ENCODE results near the gene MTCH1. TPM values are rescaled to one million over a fixed set of nuclear protein-coding genes. Genes with fewer than 3 reads are reported as not detected.
A peak's percentile ranks its signal among the peaks of the same experiment; 100 is the strongest.

MTCH1 gene
- total RNA-seq, 2 donors from 2014 or later = 129 to 139 TPM

DNA sequence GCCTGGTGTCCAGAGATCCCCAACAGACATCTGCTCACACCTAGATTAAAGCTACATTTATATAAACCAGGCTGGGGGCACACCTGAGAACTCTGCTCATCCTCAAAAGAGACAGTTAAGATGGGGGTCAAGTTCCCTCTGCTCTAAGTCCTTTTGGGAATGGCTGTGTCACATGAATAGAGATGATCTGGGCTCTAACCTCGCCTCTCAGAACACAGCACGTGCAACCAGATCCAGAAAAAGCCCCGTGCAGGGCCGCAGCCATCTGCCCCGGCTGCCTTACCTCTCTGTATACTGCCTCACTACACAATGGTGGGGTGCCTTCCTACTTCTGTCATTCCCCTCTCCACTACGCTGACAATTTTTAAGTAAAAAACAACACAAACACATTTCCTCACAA lies 5.9 kb downstream of the MTCH1 start:
- DNase-seq (ENCODE audit: low spot score in 2 of 2) = no peak
- peak overlapping the region; percentile 45 to 69 for H3K27ac Mint-ChIP-seq
- H3K9me3 Mint-ChIP-seq = no peaks in the 10 kb centered on the region
- ATAC-seq = no peak
- peaks cover 9 to 14% of the 10 kb centered on the region in 2 donors for H3K36me3 Mint-ChIP-seq

DNA sequence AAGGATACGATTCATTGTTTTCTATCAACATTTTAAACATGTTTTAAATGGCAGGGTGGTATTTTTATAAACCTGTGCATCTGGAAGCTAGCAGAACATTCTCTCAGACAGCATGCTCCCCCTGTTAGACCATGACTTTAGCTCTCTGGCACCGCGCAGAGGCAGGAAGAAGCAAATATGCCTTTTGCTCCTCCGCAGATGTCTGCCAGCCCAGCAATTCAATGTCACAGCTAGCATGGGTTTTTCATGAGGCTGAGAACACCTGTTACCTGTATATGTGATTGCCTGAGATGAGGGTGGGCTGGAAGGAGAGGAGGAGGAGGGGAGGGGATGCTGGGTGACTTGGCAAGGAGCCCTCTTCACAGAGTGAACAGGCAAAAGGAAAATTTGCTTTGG lies 6.7 kb downstream of the MTCH1 start:
- Mint-ChIP-seq H3K36me3 (peaks cover 9 to 14% of the 10 kb centered on the region in 2 donors), H3K9me3 (no peaks in the 10 kb centered on the region), H3K27ac (no peak overlapping the region)
- ATAC-seq (peak in 1 of 2 donors; percentile 44), DNase-seq (ENCODE audit: low spot score in 2 of 2) (no peak)

DNA sequence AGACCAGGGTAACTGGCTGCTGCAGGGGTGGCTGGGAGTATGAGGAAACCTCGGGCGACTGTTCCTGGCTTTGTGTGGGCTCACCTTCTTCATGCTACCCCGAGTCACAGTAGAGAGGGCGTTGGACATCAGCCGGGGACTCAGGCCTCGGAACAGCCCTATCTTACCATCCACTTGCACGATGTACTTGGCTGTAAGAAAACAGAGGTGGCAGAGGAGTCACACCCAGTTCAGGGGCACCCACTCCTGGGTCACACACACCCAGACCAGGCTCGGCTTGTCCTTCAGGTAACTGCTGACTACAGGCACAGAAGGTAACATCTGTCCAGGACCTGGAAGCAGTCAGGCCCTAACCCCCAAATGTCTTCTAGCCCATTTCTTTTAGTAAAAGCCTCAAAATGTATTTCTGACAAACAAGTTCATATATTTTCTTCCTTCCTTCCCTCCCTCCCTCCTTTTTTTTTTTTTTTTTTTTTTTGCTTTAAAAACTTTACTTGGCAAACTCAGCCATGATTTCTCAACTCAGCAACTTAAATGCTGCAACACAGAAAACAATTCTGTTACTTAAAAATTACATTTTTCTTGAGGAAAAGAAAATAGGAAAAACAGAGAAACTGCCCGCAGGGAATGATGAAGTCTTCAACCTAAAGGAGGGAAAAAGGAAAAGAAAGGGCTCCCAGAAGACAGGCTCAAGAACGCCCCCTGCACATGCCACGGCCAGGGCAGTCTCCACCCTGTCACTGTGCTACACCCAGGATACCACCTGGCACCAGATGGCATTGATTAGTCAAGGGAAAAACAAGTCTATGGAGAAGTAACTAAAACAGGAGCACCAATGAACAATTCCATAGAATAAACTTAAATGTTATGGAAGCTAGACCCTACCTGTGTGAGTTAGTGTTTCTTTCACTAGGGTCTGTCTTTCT lies 7.3 kb downstream of the MTCH1 start:
- ATAC-seq = no peak
- Mint-ChIP-seq H3K36me3 (peaks cover 9 to 14% of the 10 kb centered on the region in 2 donors), H3K9me3 (no peaks in the 10 kb centered on the region), H3K27ac (peak overlapping the region in 1 of 2 donors; percentile 25)
- DNase-seq (ENCODE audit: low spot score in 2 of 2) = no peak

DNA sequence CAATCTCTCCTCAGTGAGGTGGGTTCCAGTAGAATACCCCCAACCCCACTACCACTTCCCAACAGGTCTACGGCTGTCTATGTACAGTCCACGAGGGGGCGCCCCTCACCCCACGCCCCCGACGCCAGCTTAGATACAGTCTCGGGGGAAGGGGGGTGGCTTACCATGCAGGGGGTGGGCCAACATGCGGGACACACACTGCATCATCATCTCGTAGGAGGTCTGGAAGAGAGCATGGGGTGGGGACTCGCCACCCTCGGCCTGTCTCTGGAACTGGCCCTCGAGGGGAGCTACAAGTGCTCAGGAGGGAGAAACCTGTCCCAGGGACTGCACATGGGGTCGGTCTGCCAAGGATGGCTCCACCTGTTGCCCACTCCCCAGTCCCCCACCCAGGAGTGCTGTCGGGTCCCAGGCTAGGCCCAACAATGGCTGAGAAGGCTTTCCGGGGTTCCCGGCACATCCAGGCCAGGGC lies 8.5 kb downstream of the MTCH1 start:
- peak in 1 of 2 donors; percentile 34 for ATAC-seq

DNA sequence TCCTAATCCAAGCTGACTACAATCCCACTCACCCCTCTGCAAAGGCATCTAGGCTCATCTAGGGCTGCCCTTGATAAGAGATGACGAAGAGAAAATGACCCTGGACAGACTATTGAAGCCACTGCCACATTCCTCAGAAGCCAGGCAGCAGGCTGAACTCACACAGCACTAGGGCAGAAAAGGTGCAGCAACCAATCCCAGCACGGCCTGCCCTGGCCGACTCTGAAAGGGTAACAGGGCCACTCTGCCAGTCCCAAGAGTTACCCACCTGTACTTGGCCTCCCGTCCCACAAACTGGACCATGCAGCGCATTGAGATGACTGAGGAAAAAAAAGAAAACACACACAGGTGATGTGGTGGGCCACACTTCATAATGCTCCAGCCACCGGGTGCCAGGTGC lies 9.1 kb downstream of the MTCH1 start:
- no peak for DNase-seq (ENCODE audit: low spot score in 2 of 2)
- ATAC-seq = no peak
- Mint-ChIP-seq H3K36me3 (peaks cover 9 to 21% of the 10 kb centered on the region in 2 donors), H3K27ac (no peak overlapping the region), H3K9me3 (no peaks in the 10 kb centered on the region)

More for the DNA sequence above, 8.5 kb downstream of the MTCH1 start:
- H3K36me3 Mint-ChIP-seq = peaks cover 9 to 15% of the 10 kb centered on the region in 2 donors
- H3K9me3 Mint-ChIP-seq = no peaks in the 10 kb centered on the region
- no peak overlapping the region for H3K27ac Mint-ChIP-seq
- no peak for DNase-seq (ENCODE audit: low spot score in 2 of 2)

DNA sequence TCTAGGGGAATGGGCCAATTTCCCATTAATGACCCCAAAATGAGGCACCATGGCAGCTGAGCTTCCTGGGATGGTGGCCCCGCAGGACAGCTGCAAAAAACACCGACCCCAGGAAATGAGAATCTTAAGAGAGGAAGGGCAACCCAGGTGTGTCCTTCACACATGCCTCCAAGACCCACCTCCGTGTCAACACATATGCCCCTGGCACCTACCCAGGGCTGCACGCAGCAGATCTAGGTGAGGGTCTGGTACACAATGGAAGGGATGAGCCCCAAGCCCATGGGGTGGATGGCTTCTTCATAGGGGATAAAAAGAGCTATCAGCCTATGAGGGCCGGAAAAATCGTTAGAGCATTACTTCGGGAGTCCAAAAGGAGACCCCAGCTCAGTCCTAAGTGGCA lies 9.5 kb downstream of the MTCH1 start:
- DNase-seq (ENCODE audit: low spot score in 2 of 2) (no peak), ATAC-seq (no peak)
- Mint-ChIP-seq H3K9me3 (no peaks in the 10 kb centered on the region), H3K27ac (no peak overlapping the region), H3K36me3 (peaks cover 5 to 25% of the 10 kb centered on the region in 2 donors)

DNA sequence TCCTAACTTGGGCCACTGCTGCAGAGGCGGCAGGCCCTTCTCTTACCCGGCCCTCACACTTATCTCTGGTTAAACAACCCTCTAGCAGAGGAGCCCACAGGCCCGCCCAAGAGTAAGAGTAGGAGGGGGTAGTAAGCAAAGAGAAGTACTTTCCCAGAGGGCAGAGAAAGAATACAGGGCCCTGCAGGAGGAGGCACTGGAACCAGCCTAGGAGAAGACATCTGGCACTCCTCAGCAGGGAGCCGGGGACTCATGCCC lies 10.1 kb downstream of the MTCH1 start:
- ATAC-seq = no peak

DNA sequence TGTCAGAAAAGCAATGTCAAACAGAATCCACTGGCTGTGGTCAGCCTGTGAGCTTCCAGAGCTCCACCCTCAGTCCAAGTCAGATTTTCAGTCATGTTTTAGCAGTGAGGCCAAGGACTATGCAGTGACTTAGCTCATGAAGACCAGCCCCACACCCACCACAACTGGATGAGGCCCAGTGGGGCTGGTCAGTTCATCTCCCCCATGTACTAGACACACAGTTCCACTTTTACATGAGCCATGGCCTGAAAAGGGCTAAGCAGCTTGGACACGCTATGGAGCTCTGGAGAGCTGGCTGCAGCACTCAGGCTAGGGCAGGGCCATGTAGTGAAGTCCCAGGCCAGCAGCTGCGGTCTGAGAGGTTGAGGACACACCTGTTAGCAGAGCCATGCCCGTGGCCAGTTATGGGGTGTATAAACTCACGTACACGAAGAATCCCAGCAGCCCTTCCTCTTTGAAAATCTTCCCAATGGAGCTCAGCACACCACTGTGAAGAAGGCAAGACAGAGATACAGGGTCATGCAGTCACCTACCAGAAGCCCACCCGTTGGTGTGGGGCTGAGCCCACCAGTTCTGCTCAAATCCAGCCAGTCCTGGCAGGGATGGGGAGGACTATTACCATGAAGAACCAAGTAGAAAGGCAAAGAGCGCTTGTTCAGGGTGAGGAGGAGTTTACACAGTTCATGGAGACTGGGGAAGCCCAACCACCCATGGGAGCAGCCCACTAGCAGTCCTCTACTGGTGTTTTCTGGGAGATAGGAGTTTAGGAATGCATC lies 10.6 kb downstream of the MTCH1 start:
- H3K36me3 Mint-ChIP-seq = peaks cover 4 to 30% of the 10 kb centered on the region in 2 donors
- no peak for ATAC-seq
- DNase-seq (ENCODE audit: low spot score in 2 of 2) = no peak
- H3K27ac Mint-ChIP-seq = peak overlapping the region; percentile 66 to 76
- no peaks in the 10 kb centered on the region for H3K9me3 Mint-ChIP-seq

More for the DNA sequence above, 10.1 kb downstream of the MTCH1 start:
- Mint-ChIP-seq H3K27ac (peak overlapping the region; percentile 70 to 76), H3K9me3 (no peaks in the 10 kb centered on the region), H3K36me3 (peaks cover 4 to 30% of the 10 kb centered on the region in 2 donors)
- no peak for DNase-seq (ENCODE audit: low spot score in 2 of 2)

DNA sequence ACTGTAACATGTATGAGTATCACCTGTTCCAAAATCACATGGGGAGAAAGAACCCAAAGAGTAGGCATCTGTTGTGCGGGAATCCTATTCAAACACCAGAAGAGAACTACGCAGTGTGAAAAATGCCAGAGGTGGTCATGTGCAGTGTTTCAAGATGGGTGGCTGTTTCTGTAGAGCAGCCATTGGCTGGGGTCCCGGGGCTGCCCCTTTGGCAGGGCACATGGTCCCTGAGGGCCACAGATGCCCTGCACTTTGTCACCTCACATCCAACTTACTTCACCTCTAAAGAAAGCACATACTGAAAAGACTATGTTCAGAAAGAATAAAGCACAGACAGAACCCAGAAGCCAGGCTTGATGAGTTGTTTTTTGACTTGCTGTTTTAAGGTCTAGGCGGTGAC lies 12.3 kb downstream of the MTCH1 start:
- Mint-ChIP-seq H3K27ac (no peak overlapping the region), H3K36me3 (peaks cover 7 to 30% of the 10 kb centered on the region in 2 donors), H3K9me3 (no peaks in the 10 kb centered on the region)
- ATAC-seq (no peak), DNase-seq (ENCODE audit: low spot score in 2 of 2) (no peak)

DNA sequence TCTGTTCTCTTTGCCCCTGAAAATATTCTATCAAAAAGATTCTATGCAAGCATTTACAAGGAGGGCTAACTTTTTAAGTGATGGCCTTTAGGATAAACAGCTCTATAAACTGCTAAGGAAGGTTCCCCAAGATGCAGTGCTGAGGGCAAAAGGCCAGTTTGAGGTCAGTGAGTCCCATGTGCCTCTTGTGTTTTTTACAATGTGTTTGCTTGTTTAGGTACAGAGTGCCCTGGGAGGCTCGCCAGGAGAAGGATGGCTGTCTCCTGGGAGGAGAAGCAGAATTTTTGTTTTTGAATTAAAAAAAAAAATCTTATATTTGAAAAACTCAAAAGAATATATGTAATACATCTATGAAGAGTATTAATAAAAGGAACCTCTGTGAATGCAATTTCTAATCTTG lies 12.8 kb downstream of the MTCH1 start:
- no peak for ATAC-seq
- Mint-ChIP-seq H3K9me3 (no peaks in the 10 kb centered on the region), H3K27ac (peak overlapping the region in 1 of 2 donors; percentile 29), H3K36me3 (peaks cover 12 to 30% of the 10 kb centered on the region in 2 donors)
- DNase-seq (ENCODE audit: low spot score in 2 of 2) = no peak

DNA sequence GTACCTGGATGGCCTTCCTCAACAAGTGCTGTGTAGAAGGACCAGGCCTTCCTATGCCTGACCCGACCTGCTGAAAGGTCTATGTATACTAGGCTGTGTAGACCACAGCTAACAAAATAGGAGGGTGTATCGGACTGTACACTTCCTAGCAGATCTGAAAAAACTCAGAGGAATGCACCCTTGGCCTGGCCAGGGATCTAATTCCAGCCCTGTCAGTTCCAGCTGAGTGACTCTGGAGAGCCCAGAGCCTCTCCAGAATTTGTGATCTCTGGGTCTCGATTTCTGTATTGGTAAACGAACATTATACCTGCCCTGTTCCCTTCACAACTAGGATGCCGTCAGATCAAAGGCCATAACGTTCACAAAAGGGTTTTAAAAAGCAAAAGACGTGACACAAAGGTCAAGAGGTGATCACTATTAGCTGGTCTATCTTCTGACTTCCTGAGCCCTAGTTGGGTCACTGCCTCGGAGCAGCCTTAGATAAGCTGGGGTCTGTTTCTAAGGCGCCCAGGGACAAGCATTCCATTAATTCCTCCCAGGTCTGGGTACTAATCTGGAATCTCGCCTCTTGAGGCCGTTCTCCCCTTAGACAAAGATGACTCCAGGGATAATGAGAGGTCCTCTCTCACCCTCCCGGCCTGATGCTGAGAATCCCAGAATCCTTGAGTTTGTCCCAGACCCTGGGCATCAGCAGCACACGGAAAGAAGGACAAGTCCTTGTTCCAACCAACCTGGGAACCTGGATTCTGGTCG lies 13.9 kb downstream of the MTCH1 start:
- ATAC-seq = no peak
- peaks cover 16 to 30% of the 10 kb centered on the region in 2 donors for H3K36me3 Mint-ChIP-seq
- no peaks in the 10 kb centered on the region for H3K9me3 Mint-ChIP-seq
- no peak for DNase-seq (ENCODE audit: low spot score in 2 of 2)
- H3K27ac Mint-ChIP-seq = peak overlapping the region; percentile 82 to 85

DNA sequence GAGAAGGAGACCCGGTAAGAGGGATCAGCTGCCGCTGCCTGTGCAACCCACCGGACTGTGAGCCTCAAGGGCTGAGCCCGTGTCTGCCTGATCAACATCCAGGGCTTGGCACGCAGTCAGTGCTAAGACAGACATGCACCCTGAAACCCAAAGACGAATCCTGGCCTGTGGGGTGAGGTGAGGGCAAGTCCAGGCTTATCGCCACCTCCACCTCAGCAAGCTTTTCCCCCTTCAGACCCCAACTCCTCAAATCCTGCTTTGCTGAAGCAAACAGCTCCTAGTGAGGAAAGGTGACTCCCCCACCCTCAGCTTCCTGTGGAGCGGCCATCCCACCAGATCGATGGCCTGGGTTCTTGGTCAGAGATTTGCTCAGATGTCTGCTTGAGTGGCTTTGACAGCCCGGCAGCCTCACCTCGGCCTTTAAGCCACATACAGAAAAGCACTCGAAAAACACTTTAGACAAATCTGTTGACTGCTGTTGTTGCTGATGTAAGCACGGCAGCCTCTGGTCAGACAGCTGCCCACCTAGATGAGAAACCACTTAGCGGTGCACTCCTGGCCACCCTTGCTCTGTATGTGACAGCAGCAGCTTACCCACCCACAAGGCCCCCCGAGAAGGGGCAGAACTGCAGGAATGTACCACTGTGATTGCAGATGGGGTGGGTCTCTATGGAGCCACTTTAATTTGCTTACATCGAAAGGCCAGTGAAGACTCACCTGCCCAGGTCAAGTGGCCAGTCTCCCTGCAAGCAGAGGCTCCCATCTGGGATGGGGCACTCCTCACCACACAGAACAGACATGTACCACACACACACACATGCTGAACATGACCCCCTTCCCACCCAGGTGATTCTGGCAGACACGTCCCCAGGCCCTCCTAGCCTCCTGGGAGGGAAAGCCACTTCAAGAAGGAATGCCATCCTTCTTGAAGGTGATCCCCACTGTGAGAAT lies 14.8 kb downstream of the MTCH1 start:
- ATAC-seq (no peak), DNase-seq (ENCODE audit: low spot score in 2 of 2) (no peak)
- H3K27ac Mint-ChIP-seq = peak overlapping the region; percentile 82 to 85
- peaks cover 16 to 26% of the 10 kb centered on the region in 2 donors for H3K36me3 Mint-ChIP-seq
- H3K9me3 Mint-ChIP-seq = no peaks in the 10 kb centered on the region

DNA sequence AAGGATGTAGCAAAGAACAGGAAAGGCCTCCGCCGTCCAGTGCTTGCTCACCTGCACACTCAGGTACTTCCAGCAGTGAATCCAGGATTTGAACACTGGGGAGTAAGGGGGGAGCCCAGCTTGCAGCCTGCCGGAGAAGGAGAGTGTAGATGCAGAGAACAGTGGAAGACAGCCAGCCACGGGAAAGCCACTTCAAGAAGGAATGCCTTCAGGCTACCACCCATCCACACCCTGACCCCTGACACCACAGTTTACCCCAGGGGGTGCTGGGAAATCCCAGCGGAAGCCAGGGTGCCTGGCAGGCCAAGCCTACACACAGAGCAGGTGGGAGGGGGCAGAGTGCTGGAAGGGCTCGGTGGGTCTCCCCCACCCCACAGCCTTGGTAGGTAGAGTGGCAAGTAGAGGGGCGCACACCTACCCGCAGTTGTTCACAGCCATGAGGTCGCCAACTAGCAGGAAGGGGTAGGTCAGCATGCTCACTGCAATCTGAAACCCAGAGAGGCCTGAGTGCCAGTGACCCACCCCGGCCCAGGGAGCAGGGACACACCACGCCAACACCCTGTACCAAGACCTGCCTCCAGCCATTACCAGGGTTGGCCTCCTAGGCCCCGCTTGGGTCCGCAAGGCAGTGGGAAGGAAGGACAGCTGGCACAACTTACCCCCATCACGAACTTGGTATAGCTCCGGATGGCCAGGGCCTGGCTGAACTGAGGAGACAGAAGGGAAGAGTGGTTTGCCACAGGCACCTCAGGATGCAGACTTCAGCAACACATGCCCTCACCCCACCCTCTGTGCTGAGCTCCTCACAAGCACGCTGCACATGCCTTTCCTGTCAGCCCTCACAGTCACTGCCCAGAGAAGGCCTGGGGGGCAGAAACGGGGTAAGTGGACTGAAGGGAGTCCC lies 15.8 kb downstream of the MTCH1 start:
- no peak for DNase-seq (ENCODE audit: low spot score in 2 of 2)
- no peak for ATAC-seq
- no peaks in the 10 kb centered on the region for H3K9me3 Mint-ChIP-seq
- peaks cover 12 to 16% of the 10 kb centered on the region in 2 donors for H3K36me3 Mint-ChIP-seq
- H3K27ac Mint-ChIP-seq = peak overlapping the region; percentile 85 to 88

DNA sequence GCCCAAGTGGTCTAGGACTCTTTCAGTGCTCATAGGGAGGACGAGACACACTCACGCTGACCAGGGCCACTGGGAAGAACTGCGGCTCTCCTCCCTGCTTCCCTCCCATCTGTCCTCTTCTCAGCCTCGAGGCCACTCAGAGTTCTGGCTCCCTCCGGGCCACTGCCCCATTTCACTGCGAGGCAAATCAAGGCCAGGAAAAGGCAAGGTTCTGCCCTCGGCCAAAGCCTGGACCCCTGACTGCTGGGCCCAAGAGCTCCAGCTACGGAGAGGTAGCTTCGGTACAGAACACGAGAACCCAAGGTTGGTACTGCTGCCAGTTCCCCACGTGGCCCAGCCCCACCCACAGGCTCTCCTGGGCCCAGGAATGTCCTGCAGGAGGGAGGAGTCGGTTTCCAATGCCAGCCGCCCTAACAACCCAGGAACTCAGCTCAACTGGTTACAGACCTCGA lies 16.7 kb downstream of the MTCH1 start:
- Mint-ChIP-seq H3K9me3 (no peaks in the 10 kb centered on the region), H3K36me3 (peaks cover 12 to 16% of the 10 kb centered on the region in 2 donors), H3K27ac (peak overlapping the region; percentile 65 to 85)
- ATAC-seq (no peak), DNase-seq (ENCODE audit: low spot score in 2 of 2) (no peak)
